HepG2 (cell line): ENCODE measurements around the gene CHCHD3. TPM values are rescaled to one million over a fixed set of nuclear protein-coding genes. Genes with fewer than 3 reads are reported as not detected.

Experiments used
- ATAC-seq: fragments of 200-7000 bp; cut with Tn5 transposase; 3 replicates; pipeline ENCODE4 v1.9.1; 2020; ENCODE audit warnings: mild to moderate bottlenecking, moderate library complexity
- BruUV-seq: library from RNA; stranded (reverse); fragments of 400-500 nt; replicated peaks from 2 replicates; lab custom pipeline; 2021; lab: Mats Ljungman, UMichigan
- CTCF ChIA-PET: fragments of 300-600 bp; formaldehyde crosslinking; extraction: SDS; loops from one replicate; lab custom pipeline; 2021; ENCODE audit warnings: low total read pairs, inconsistent platforms, low intra/inter-chr PET ratio; lab: Yijun Ruan, JAX
- POLR2A ChIA-PET: fragments of 350-600 bp; sonication (Branson Sonifier 250); formaldehyde crosslinking; loops from one replicate; lab custom pipeline; 2020; ENCODE audit warnings: antibody characterized with exemption, inconsistent platforms; lab: Yijun Ruan, JAX
- DNase-seq: peaks from one replicate; pipeline ENCODE4 v3.0.0-alpha.2; 2015; ENCODE audit warnings: low spot score
- FAIRE-seq: peaks from 3 replicates; lab custom pipeline; 2011; peaks lifted over from hg19 to GRCh38; lab: Jason Lieb, UNC
- H2AFZ ChIP-seq: one replicate; pipeline ENCODE4 v1.6.1; 2011; ENCODE audit warnings: low read length, inconsistent platforms
- H3K27ac ChIP-seq: fragments of 300-600 bp; 3 replicates; pipeline ENCODE4 v1.8.0; 2011; ENCODE audit warnings: mixed run types, mild to moderate bottlenecking, mixed read lengths, low read length, inconsistent platforms; ENCODE audit not compliant: insufficient read depth; ENCODE audit errors: extremely low read length
- H3K27me3 ChIP-seq, 2 experiments: fragments of 200-600 bp in 1 of 2; 2 replicates in 1 of 2; 3 replicates in 1 of 2; pipeline versions ENCODE4 v1.6.0 to v1.8.0; 2011; ENCODE audit warnings: low read length in 2 of 2, mild to moderate bottlenecking in 2 of 2, moderate library complexity in 2 of 2, inconsistent platforms in 1 of 2; ENCODE audit not compliant: insufficient read depth in 2 of 2, control insufficient read depth in 1 of 2
- H3K36me3 ChIP-seq, 2 experiments: fragments of 200-600 bp in 1 of 2; replicated peaks in 1 of 2; 2 replicates in 1 of 2; 3 replicates in 1 of 2; pipeline versions ENCODE4 v1.5.1 to v1.8.0; 2011; ENCODE audit warnings: low read length in 2 of 2, inconsistent platforms in 1 of 2; ENCODE audit not compliant: insufficient read depth in 2 of 2, control insufficient read depth in 1 of 2
- H3K4me1 ChIP-seq: 2 replicates; pipeline ENCODE4 v1.5.1; 2012; ENCODE audit warnings: low read length, inconsistent platforms; ENCODE audit not compliant: insufficient read depth
- H3K4me2 ChIP-seq: 2 replicates; pipeline ENCODE4 v1.6.0; 2011; ENCODE audit warnings: low read depth, low read length, inconsistent platforms
- H3K4me3 ChIP-seq, 3 experiments: fragments of 200-600 bp in 1 of 3; sonication (generic), shearing (Covaris generic) in 1 of 3; replicated peaks in 1 of 3; 2 replicates each; pipeline ENCODE4 v1.5.1; 2011 to 2016; ENCODE audit warnings: low read length in 3 of 3, inconsistent platforms in 2 of 3, low read depth in 2 of 3, mild to moderate bottlenecking in 2 of 3, control low read depth in 1 of 3, mixed read lengths in 1 of 3; ENCODE audit not compliant: insufficient read depth in 1 of 3
- H3K79me2 ChIP-seq: one replicate; pipeline ENCODE4 v1.6.1; 2011; ENCODE audit warnings: low read length, inconsistent platforms; ENCODE audit not compliant: insufficient read depth
- H3K9ac ChIP-seq: 2 replicates; pipeline ENCODE4 v1.6.0; 2011; ENCODE audit warnings: mild to moderate bottlenecking, low read depth, low read length, inconsistent platforms; ENCODE audit not compliant: insufficient read depth
- H3K9me3 ChIP-seq: 2 replicates; pipeline ENCODE4 v1.5.1; 2012; ENCODE audit warnings: mild to moderate bottlenecking, low read length
- H4K20me1 ChIP-seq: 2 replicates; pipeline ENCODE4 v1.6.0; 2011; ENCODE audit warnings: inconsistent platforms, mild to moderate bottlenecking, low read length, moderate library complexity; ENCODE audit not compliant: insufficient read depth
- CHD2 ChIP-seq: IDR thresholded peaks from 2 replicates; pipeline ENCODE4 v1.6.1; 2011; ENCODE audit warnings: low read depth, low read length, improper control_type of control experiment
- MAX ChIP-seq: IDR thresholded peaks from 2 replicates; pipeline ENCODE4 v1.6.1; 2012; ENCODE audit warnings: inconsistent platforms
- MBNL3 ChIP-seq: fragments of 250-450 bp; sonication (Bioruptor Pico); conservative IDR thresholded peaks from 2 replicates; pipeline ENCODE4 v1.8.0; 2022; ENCODE audit warnings: mild to moderate bottlenecking, inconsistent platforms
- NFAT5 ChIP-seq: sonication (generic); formaldehyde crosslinking; IDR thresholded peaks from 2 replicates; pipeline ENCODE4 v1.4.0; 2020; ENCODE audit warnings: missing genetic modification reagents
- NFKBIZ ChIP-seq: IDR thresholded peaks from 2 replicates; pipeline ENCODE4 v1.6.1; 2018; ENCODE audit warnings: missing genetic modification reagents, missing compliant biosample characterization
- PHF5A ChIP-seq: IDR thresholded peaks from one replicate; pipeline ENCODE4 v1.6.1; 2018; ENCODE audit warnings: low read depth, missing genetic modification reagents; ENCODE audit not compliant: unreplicated experiment
- SALL2 ChIP-seq: sonication (generic); formaldehyde crosslinking; IDR thresholded peaks from 2 replicates; pipeline ENCODE4 v1.8.1; 2023; ENCODE audit warnings: mild to moderate bottlenecking, missing genetic modification reagents, inconsistent platforms
- TFAP4 ChIP-seq: sonication (generic); IDR thresholded peaks from 2 replicates; pipeline ENCODE4 v1.6.1; 2016; ENCODE audit warnings: low read depth, borderline replicate concordance
- ZMYM2 ChIP-seq: sonication (generic); formaldehyde crosslinking; IDR thresholded peaks from 2 replicates; pipeline ENCODE4 v1.8.0; 2022; ENCODE audit warnings: mild to moderate bottlenecking, missing genetic modification reagents
- ZNF207 ChIP-seq: fragments of 450-650 bp; IDR thresholded peaks from 2 replicates; pipeline ENCODE4 v1.6.1; 2016; ENCODE audit warnings: antibody characterized with exemption, borderline replicate concordance
- ZNF24 ChIP-seq: fragments of 450-650 bp; IDR thresholded peaks from 2 replicates; pipeline ENCODE4 v1.6.1; 2017; ENCODE audit warnings: antibody characterized with exemption, mild to moderate bottlenecking
- ZNF264 ChIP-seq: sonication (generic); formaldehyde crosslinking; IDR thresholded peaks from 2 replicates; pipeline ENCODE4 v1.4.0; 2020; ENCODE audit warnings: missing genetic modification reagents
- ZNF775 ChIP-seq: sonication (generic); formaldehyde crosslinking; IDR thresholded peaks from 2 replicates; pipeline ENCODE4 v1.4.0; 2020; ENCODE audit warnings: missing genetic modification reagents, mild to moderate bottlenecking, moderate library complexity, borderline replicate concordance
- ZNF792 ChIP-seq: IDR thresholded peaks from 2 replicates; pipeline ENCODE4 v1.6.1; 2016
- ZSCAN5A ChIP-seq: sonication (generic); formaldehyde crosslinking; IDR thresholded peaks from 2 replicates; pipeline ENCODE4 v1.8.0; 2022; ENCODE audit warnings: mild to moderate bottlenecking, missing genetic modification reagents, borderline replicate concordance
- WGBS: methylation state at CpG from one replicate; pipeline ENCODE4 v1.1.6; 2017; ENCODE audit warnings: low lambda C conversion rate; 5-methylcytosine and 5-hydroxymethylcytosine counted together
- in situ Hi-C: cut with HindIII; loops from 2 replicates; pipeline ENCODE4 v1.10.0; 2017; ENCODE audit warnings: low pct_unique_long_range_greater_than_20kb; ENCODE audit not compliant: extremely low pct_ligation_motif_present
- intact Hi-C: fragments of 100-400 bp; cut with micrococcal nuclease; formaldehyde crosslinking; loops from one replicate; pipeline ENCODE4 v1.10.0; 2022; ENCODE audit not compliant: unreplicated experiment
- polyA plus RNA-seq, 8 experiments: library from polyadenylated mRNA; depleted of rRNA in 3 of 8; stranded (reverse) in 7 of 8; unstranded in 1 of 8; fragments of >200 nt; fragmentation: Illumina TruSeq in 4 of 8; extraction: Trizol in 4 of 8; gene quantifications; 2 replicates each; pipeline versions ENCODE4 v1.2.1 to v1.2.3, GENCODE V29; 2011 to 2016; ENCODE audit warnings: low read depth in 4 of 8, missing spikeins in 1 of 8, mixed read lengths in 1 of 8; ENCODE audit not compliant: insufficient read depth in 1 of 8
- total RNA-seq, 5 experiments: library from RNA; depleted of rRNA; stranded (reverse); fragments of >200 nt; fragmentation: Illumina TruSeq; extraction: Trizol; gene quantifications; 2 replicates each; pipeline ENCODE4 v1.2.3, GENCODE V29; 2016; ENCODE audit warnings: low read depth in 1 of 5

The CHCHD3 gene
- total and polyA plus RNA-seq, 2 of the 13 experiments (the other 11 are each of a cell fraction or from before 2014, with no cell fraction given): 32.7 to 86.8 TPM

- POLR2A ChIA-PET: no interaction called here
- Histone ChIP-seq H3K4me1 (no peaks in the 10 kb centered on the region), H2AFZ (no peak overlapping the region), H3K27ac (no peak overlapping the region), H3K4me2 (no peak overlapping the region), H3K9me3 (no peaks in the 10 kb centered on the region), H3K4me3 (no peak overlapping the region), H3K79me2 (no peaks in the 10 kb centered on the region), H3K36me3 (0 out of 5 replicates have a peak, but pooled peaks cover 0 to 1% of the 10 kb centered on the region in 2 experiments), H4K20me1 (no peaks in the 10 kb centered on the region), H3K27me3 (no peaks in the 10 kb centered on the region), H3K9ac (no peak overlapping the region)
- FAIRE-seq (no peak), DNase-seq (no peak), ATAC-seq (no peak; the same call in 2 of the 3 replicates)
- CTCF ChIA-PET: no interaction called here
- 39% methylated on average over 4 of the region's 4 CpGs for WGBS
- no TSS peak for BruUV-seq
- no peak for TF ChIP-seq PHF5A (CRISPR knock-in tag)
- TF ChIP-seq MBNL3 (CRISPR knock-in tag): no peak
- TF ChIP-seq SALL2 (CRISPR knock-in tag): no peak
- no peak for TF ChIP-seq TFAP4
- no peak for TF ChIP-seq ZMYM2
- no peak for TF ChIP-seq ZNF264 (CRISPR knock-in tag)
- no peak for TF ChIP-seq ZNF775
- TF ChIP-seq ZNF24: no peak
- TF ChIP-seq ZNF207: no peak
- no peak for TF ChIP-seq NFAT5
- TF ChIP-seq NFKBIZ (CRISPR knock-in tag): no peak
- TF ChIP-seq MAX: no peak
- TF ChIP-seq ZNF792 (CRISPR knock-in tag): no peak
- TF ChIP-seq CHD2: no peak
- no peak for TF ChIP-seq ZSCAN5A
- intact Hi-C loops (no loop called here), in situ Hi-C loops (no loop called here)
These were observed 303.1 kb downstream of the CHCHD3 start for GRCh38 chr7:132778761-132779160.
